GM12878 (cell line): ENCODE results near the gene NME7. TPM values are rescaled to one million over a fixed set of nuclear protein-coding genes. Genes with fewer than 3 reads are reported as not detected.

Experiments used
- ATAC-seq: fragments of 200-7000 bp; cut with Tn5 transposase; 3 replicates; pipeline ENCODE4 v1.9.1; 2020; ENCODE audit warnings: mild to moderate bottlenecking, moderate library complexity
- BruUV-seq: library from RNA; stranded (reverse); fragments of 400-500 nt; replicated peaks from 2 replicates; lab custom pipeline; 2021; lab: Mats Ljungman, UMichigan
- CTCF ChIA-PET: fragments of 300-600 bp; sonication (Branson Sonifier 250); formaldehyde crosslinking; extraction: SDS; loops from one replicate; lab custom pipeline; 2021; ENCODE audit warnings: inconsistent platforms; lab: Yijun Ruan, JAX
- POLR2A ChIA-PET: fragments of 350-600 bp; formaldehyde crosslinking; extraction: SDS; loops from one replicate; lab custom pipeline; 2021; ENCODE audit warnings: inconsistent platforms; lab: Charles Lee
- RAD21 ChIA-PET: fragments of 300-600 bp; sonication (Branson Sonifier 250); formaldehyde crosslinking; loops from one replicate; lab custom pipeline; 2023; ENCODE audit warnings: antibody characterized with exemption; ENCODE audit not compliant: unreplicated experiment; lab: Charles Lee
- SMC1A ChIA-PET: fragments of 300-600 bp; sonication (Branson Sonifier 250); formaldehyde crosslinking; loops from one replicate; lab custom pipeline; 2023; ENCODE audit not compliant: unreplicated experiment, uncharacterized antibody; lab: Charles Lee
- DNase-seq: peaks from one replicate; pipeline ENCODE4 v3.0.0-alpha.2; 2011; ENCODE audit warnings: low read depth, low spot score
- FAIRE-seq: peaks from 3 replicates; lab custom pipeline; 2011; peaks lifted over from hg19 to GRCh38; lab: Jason Lieb, UNC
- H2AFZ ChIP-seq: 2 replicates; pipeline ENCODE4 v1.6.0; 2011; ENCODE audit warnings: low read depth, low read length, control low read depth; ENCODE audit not compliant: control insufficient read depth
- H3K27ac ChIP-seq: 2 replicates; pipeline ENCODE4 v1.5.1; 2011; ENCODE audit warnings: control low read depth; ENCODE audit not compliant: control insufficient read depth, insufficient read depth
- H3K27me3 ChIP-seq, 2 experiments: replicated peaks in 1 of 2; 2 replicates each; pipeline versions ENCODE4 v1.6.0 to v1.6.1; 2011; ENCODE audit warnings: low read length in 1 of 2; ENCODE audit not compliant: control insufficient read depth in 2 of 2, insufficient read depth in 2 of 2
- H3K36me3 ChIP-seq, 2 experiments: 2 replicates each; pipeline ENCODE4 v1.5.1; 2011; ENCODE audit warnings: low read length in 1 of 2; ENCODE audit not compliant: control insufficient read depth in 2 of 2, insufficient read depth in 2 of 2
- H3K4me1 ChIP-seq: 2 replicates; pipeline ENCODE4 v1.6.1; 2011; ENCODE audit warnings: mild to moderate bottlenecking, low read length, moderate library complexity, mixed read lengths; ENCODE audit not compliant: control insufficient read depth, insufficient read depth
- H3K4me2 ChIP-seq: 2 replicates; pipeline ENCODE4 v1.6.0; 2011; ENCODE audit warnings: control low read depth; ENCODE audit not compliant: control insufficient read depth, insufficient read depth
- H3K4me3 ChIP-seq: fragments of 200-600 bp; sonication (generic); 2 replicates; pipeline ENCODE4 v1.5.1; 2016
- H3K79me2 ChIP-seq: 2 replicates; pipeline ENCODE4 v1.6.0; 2011; ENCODE audit warnings: low read length; ENCODE audit not compliant: control insufficient read depth, insufficient read depth
- H3K9ac ChIP-seq: 2 replicates; pipeline ENCODE4 v1.8.0; 2011; ENCODE audit warnings: low read length, control low read depth, mixed read lengths; ENCODE audit not compliant: control insufficient read depth, insufficient read depth
- H3K9me3 ChIP-seq: replicated peaks from 3 replicates; pipeline ENCODE4 v1.5.1; 2011; ENCODE audit warnings: mild to moderate bottlenecking, low read length; ENCODE audit not compliant: control insufficient read depth, insufficient read depth
- H4K20me1 ChIP-seq: 2 replicates; pipeline ENCODE4 v1.6.0; 2011; ENCODE audit not compliant: control insufficient read depth, insufficient read depth
- CEBPB ChIP-seq, 2 experiments: fragments of 150-350 bp in 1 of 2; IDR thresholded peaks; 2 replicates each; pipeline ENCODE4 v1.6.1; 2012 to 2014; ENCODE audit warnings: low read depth in 2 of 2, low read length in 2 of 2, borderline replicate concordance in 1 of 2, inconsistent platforms in 1 of 2
- CHD4 ChIP-seq: fragments of 200-600 bp; sonication (generic); IDR thresholded peaks from 2 replicates; pipeline ENCODE4 v1.6.1; 2016; ENCODE audit warnings: mild to moderate bottlenecking
- CREM ChIP-seq: IDR thresholded peaks from 2 replicates; pipeline ENCODE4 v1.6.1; 2014; ENCODE audit warnings: antibody characterized with exemption, low read depth
- ELK1 ChIP-seq: IDR thresholded peaks from 2 replicates; pipeline ENCODE4 v1.6.1; 2012; ENCODE audit warnings: low read depth, low read length, improper control_type of control experiment
- FOXK2 ChIP-seq: fragments of 450-650 bp; IDR thresholded peaks from 2 replicates; pipeline ENCODE4 v1.6.1; 2017; ENCODE audit warnings: mild to moderate bottlenecking, moderate library complexity
- IKZF2 ChIP-seq, 2 experiments: fragments of 450-650 bp; IDR thresholded peaks; 2 replicates each; pipeline ENCODE4 v1.6.1; 2017; ENCODE audit warnings: mild to moderate bottlenecking in 2 of 2, moderate library complexity in 2 of 2
- KDM1A ChIP-seq: fragments of 200-600 bp; sonication (generic); IDR thresholded peaks from 2 replicates; pipeline ENCODE4 v1.6.1; 2016; ENCODE audit warnings: borderline replicate concordance
- POU2F2 ChIP-seq: IDR thresholded peaks from 3 replicates; pipeline ENCODE4 v1.6.1; 2011; ENCODE audit warnings: low read depth, mild to moderate bottlenecking, low read length, borderline replicate concordance
- RCOR1 ChIP-seq: conservative IDR thresholded peaks from 2 replicates; pipeline ENCODE4 v1.6.1; 2012; ENCODE audit warnings: low read depth, low read length, improper control_type of control experiment
- REST ChIP-seq: IDR thresholded peaks from 2 replicates; pipeline ENCODE4 v1.6.1; 2012; ENCODE audit warnings: mild to moderate bottlenecking, low read depth, low read length
- SIN3A ChIP-seq: IDR thresholded peaks from 2 replicates; pipeline ENCODE4 v1.6.1; 2012; ENCODE audit warnings: low read depth, low read length, improper control_type of control experiment
- SMC3 ChIP-seq: IDR thresholded peaks from 2 replicates; pipeline ENCODE4 v1.6.1; 2011; ENCODE audit warnings: low read length, improper control_type of control experiment, borderline replicate concordance
- ZNF592 ChIP-seq: fragments of 450-650 bp; IDR thresholded peaks from 2 replicates; pipeline ENCODE4 v1.6.1; 2017; ENCODE audit warnings: mild to moderate bottlenecking, moderate library complexity
- WGBS: methylation state at CpG from one replicate; pipeline ENCODE4 v1.1.6; 2016; ENCODE audit warnings: low lambda C conversion rate; ENCODE audit not compliant: insufficient replicate concordance, insufficient coverage; ENCODE audit errors: missing lambda C conversion rate; 5-methylcytosine and 5-hydroxymethylcytosine counted together
- in situ Hi-C: fragments of 300-500 bp; cut with MboI; formaldehyde crosslinking; loops from 9 replicates; pipeline ENCODE4 v1.14.3; 2018; ENCODE audit warnings: mixed read lengths
- intact Hi-C: fragments of 100-400 bp; cut with micrococcal nuclease; formaldehyde crosslinking; loops from one replicate; pipeline ENCODE4 v1.14.2; 2022; ENCODE audit not compliant: unreplicated experiment
- polyA plus RNA-seq, 11 experiments: library from polyadenylated mRNA; depleted of rRNA in 4 of 11; unstranded in 6 of 11; stranded (reverse) in 5 of 11; fragments of >200 nt; fragmentation: Nextera tagmentation in 4 of 11; fragmentation: Illumina TruSeq in 1 of 11; extraction: Ambion mirVana in 4 of 11; extraction: Trizol in 1 of 11; gene quantifications; 1 replicate in 1 of 11; 2 replicates in 10 of 11; pipeline versions ENCODE4 v1.2.1 to v1.2.3, GENCODE V29; 2011 to 2016; ENCODE audit warnings: inconsistent platforms in 2 of 11, missing spikeins in 2 of 11, low read depth in 1 of 11
- total RNA-seq, 4 experiments: library from RNA; depleted of rRNA in 3 of 4; stranded (reverse); fragments of >200 nt in 3 of 4; fragmentation: Illumina TruSeq in 1 of 4; extraction: Trizol in 1 of 4; gene quantifications; 2 replicates each; pipeline versions ENCODE4 v1.2.1 to v1.2.3, GENCODE V29; 2013 to 2021

Gene NME7
- total and polyA plus RNA-seq, 10 of the 15 experiments (the other 5 are each of a cell fraction or from before 2014, with no cell fraction given) = 1.5 to 15.6 (median 7.2) TPM

- no peak for DNase-seq
- no peaks in the 10 kb centered on the region for H3K27me3 ChIP-seq
- no peak overlapping the region for H3K4me3 ChIP-seq
- H3K9ac ChIP-seq = no peak overlapping the region
- ChIA-PET POLR2A (no interaction called here), RAD21 (interaction anchor here (1.4 kb wide), 1 partner anchor 35 kb away, joined by 3 read pairs; no protein-coding TSS in a partner anchor), CTCF (interaction anchor here (0.6 to 0.9 kb wide), 3 partner anchors 24 to 747 kb away, joined by 3 read pairs; no protein-coding TSS in a partner anchor), SMC1A (interaction anchor here (0.6 kb wide), 1 partner anchor 13 kb away, joined by 3 read pairs; no protein-coding TSS in a partner anchor)
- no peak overlapping the region for H2AFZ ChIP-seq
- H4K20me1 ChIP-seq = no peaks in the 10 kb centered on the region
- no peak for ATAC-seq
- no peak for FAIRE-seq
- no peaks in the 10 kb centered on the region for H3K4me1 ChIP-seq
- peaks cover 0 to 12% of the 10 kb centered on the region in 2 experiments; a peak in 1 of 4 replicates for H3K36me3 ChIP-seq
- TF ChIP-seq REST (no peak), ZNF592 (no peak), FOXK2 (no peak), IKZF2 (IDR thresholded peaks at IDR 0.05) (no peak), CEBPB (IDR thresholded peaks at IDR 0.05; ENCODE audit: borderline replicate concordance in 1 of 2, low read depth in 2 of 2, low read length in 2 of 2) (no peak), POU2F2 (no peak), ELK1 (no peak), CHD4 (no peak), CREM (no peak), SIN3A (no peak), RCOR1 (no peak), SMC3 (no peak), KDM1A (no peak)
- no TSS peak for BruUV-seq
- in situ Hi-C loops (no loop called here), intact Hi-C loops (no loop called here)
- no peaks in the 10 kb centered on the region for H3K9me3 ChIP-seq
- H3K4me2 ChIP-seq = no peak overlapping the region
- 98% methylated on average over 4 of the region's 4 CpGs for WGBS
- no peaks in the 10 kb centered on the region for H3K79me2 ChIP-seq
- no peak overlapping the region for H3K27ac ChIP-seq
Measured at GRCh38 chr1:169383449-169383848, 15.9 kb upstream of the NME7 start.
